ENCODE data around the gene SFMBT1.

Gene SFMBT1

DNA sequence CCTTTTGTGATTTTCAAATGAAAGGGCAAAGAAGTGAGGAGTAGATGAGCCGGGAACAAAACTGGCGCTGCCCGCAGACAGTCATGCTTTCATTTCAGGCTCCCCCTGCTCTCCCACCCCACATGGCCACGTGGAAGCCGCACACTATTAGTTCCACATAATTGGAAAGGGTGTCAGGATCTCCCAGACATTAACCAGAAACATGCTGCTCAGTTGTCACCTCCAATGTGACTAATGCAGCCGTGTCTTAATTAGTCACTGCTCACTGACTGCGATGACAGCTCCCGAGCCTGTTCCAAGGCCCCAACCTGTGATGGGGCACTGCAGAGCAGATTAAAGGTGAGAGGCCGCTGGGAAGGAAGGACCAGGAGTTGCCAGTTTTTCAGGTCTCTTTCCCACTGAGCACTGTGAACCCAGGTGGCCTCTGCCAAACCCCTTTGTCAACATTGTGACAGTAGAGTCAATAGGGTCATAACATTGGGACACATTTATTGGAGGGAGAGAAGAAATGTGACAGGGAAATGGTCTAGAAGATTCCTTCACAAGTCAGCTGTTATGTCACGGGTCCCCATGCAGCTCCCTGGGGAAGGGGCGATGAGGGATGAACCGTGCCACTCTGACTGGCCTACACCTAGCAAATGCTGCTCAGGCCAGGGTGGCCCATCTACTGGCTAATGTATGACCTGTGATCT is 38.6 kb upstream of the SFMBT1 start:
- FAIRE-seq (no peak), DNase-seq (ENCODE audit: insufficient read length, low spot score) (no peak)
- TF ChIP-seq, protein P1, sequence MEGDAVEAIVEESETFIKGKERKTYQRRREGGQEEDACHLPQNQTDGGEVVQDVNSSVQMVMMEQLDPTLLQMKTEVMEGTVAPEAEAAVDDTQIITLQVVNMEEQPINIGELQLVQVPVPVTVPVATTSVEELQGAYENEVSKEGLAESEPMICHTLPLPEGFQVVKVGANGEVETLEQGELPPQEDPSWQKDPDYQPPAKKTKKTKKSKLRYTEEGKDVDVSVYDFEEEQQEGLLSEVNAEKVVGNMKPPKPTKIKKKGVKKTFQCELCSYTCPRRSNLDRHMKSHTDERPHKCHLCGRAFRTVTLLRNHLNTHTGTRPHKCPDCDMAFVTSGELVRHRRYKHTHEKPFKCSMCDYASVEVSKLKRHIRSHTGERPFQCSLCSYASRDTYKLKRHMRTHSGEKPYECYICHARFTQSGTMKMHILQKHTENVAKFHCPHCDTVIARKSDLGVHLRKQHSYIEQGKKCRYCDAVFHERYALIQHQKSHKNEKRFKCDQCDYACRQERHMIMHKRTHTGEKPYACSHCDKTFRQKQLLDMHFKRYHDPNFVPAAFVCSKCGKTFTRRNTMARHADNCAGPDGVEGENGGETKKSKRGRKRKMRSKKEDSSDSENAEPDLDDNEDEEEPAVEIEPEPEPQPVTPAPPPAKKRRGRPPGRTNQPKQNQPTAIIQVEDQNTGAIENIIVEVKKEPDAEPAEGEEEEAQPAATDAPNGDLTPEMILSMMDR (IDR thresholded peaks at IDR 0.05; ENCODE audit: insufficient read depth, missing control alignments) = no peak

DNA sequence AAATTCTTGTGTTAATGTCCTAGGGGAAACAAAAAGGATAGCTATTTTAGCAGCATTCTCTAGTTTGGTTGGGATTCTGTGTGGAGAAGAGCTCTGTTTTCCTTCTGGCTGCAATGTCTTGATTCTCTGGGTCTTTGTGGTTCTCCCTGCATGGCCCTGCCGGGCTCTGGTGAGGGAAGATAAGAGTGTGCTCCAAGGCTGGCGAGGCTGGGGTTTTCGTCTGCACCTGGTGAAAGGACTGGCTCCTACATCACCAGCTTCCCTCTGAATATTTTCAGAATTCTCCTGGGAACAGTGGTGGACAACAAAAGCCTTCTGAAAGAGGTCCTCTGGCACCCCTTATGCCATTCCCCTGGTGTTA is 38.1 kb upstream of the SFMBT1 start:
- FAIRE-seq = no peak
- no peak for DNase-seq (ENCODE audit: insufficient read length, low spot score)
- TF ChIP-seq, protein P1 (IDR thresholded peaks at IDR 0.05; ENCODE audit: insufficient read depth, missing control alignments) = no peak

DNA sequence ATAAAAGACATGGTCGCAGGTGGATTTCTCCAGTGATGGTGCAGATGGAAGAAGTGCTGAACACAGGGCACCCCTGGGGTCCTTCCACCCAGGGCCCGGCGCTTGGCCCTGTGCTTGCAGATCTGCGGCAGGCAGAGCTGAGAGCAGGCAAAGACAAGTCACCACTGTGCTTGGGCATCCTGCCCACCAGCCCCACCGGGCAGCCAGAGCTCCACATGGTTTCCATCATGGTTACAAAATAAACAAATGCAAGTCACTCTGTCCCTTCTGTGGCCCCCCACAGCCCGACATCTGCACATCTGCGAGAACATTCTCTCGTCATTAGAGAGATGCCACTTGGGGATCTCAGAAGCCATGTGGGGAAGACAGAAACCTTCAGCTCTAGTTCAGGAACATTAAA is 37.6 kb upstream of the SFMBT1 start:
- DNase-seq (ENCODE audit: insufficient read length, low spot score) = no peak
- TF ChIP-seq, protein P1 (IDR thresholded peaks at IDR 0.05; ENCODE audit: insufficient read depth, missing control alignments) = no peak
- no peak for FAIRE-seq

DNA sequence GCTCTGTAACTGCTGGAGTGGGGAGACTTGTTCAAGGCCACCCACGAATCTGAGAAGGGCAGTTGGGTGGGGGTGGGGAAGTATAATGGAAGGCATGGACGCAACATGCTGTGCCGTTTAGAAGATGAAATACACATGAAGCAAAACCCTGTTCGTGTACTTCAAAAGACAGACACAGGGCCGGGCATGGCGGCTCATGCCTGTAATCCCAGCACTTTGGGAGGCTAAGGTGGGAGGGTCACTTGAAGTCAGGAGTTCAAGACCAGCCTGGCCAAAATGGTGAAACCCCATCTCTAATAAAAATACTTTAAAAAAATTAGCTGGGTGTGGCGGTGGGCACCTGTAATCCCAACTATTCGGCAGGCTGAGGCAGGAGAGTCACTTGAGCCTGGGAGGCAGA is 36.9 kb upstream of the SFMBT1 start:
- FAIRE-seq = no peak
- TF ChIP-seq, protein P1 (IDR thresholded peaks at IDR 0.05; ENCODE audit: insufficient read depth, missing control alignments) = no peak
- DNase-seq (ENCODE audit: insufficient read length, low spot score) = no peak

DNA sequence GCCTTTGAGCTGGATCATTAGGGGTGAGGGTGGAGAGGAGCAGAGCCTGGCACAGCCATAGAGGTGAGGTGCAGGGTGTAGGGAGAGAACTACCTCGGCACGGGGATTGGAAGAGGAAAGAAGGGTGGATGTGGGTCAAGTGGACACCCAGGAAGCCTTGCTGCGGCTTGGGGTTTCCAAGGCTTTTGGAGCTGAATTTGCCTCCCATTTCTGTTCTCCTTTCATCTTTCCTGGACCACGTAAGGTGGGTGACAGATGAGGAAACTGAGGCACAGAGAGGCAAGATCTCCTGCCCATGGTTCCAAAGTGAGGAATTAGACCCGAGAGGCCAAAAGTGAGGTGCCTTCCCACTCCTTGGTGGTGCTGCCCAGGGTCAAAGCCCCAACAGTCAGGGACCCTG is 35.4 kb upstream of the SFMBT1 start:
- DNase-seq (ENCODE audit: insufficient read length, low spot score) (no peak), FAIRE-seq (no peak)
- TF ChIP-seq, protein P1 (IDR thresholded peaks at IDR 0.05; ENCODE audit: insufficient read depth, missing control alignments) = no peak

DNA sequence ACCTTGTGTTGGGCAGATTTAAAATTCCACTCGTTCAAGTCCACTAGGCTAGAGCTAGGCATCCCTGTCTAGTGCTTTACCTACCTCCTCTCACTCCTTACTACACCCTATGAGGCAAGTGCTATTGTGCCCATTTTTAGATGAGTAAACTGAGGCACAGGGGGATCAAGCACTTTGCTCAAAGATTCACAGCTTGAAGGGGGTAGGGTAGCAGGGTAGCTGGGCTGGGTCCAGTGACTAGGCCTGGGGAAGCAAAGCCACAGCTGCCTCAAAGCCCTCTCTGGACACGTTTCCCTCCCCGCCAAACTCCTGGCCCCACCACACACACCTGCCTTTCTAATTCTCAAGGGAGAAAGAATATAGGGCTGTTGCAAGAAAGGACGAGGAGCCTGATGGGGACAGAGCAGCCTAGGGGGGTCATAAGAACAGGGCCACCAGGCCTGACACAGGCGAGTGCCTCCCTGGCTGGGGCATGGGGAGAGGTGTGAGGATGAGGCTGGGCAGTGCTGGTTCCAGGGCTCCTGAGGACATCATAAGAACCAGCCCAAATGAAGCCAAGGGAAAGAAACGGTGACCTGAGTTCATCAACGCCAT is 34.8 kb upstream of the SFMBT1 start:
- TF ChIP-seq, protein P1 (IDR thresholded peaks at IDR 0.05; ENCODE audit: insufficient read depth, missing control alignments) = no peak
- FAIRE-seq (no peak), DNase-seq (ENCODE audit: insufficient read length, low spot score) (no peak)

DNA sequence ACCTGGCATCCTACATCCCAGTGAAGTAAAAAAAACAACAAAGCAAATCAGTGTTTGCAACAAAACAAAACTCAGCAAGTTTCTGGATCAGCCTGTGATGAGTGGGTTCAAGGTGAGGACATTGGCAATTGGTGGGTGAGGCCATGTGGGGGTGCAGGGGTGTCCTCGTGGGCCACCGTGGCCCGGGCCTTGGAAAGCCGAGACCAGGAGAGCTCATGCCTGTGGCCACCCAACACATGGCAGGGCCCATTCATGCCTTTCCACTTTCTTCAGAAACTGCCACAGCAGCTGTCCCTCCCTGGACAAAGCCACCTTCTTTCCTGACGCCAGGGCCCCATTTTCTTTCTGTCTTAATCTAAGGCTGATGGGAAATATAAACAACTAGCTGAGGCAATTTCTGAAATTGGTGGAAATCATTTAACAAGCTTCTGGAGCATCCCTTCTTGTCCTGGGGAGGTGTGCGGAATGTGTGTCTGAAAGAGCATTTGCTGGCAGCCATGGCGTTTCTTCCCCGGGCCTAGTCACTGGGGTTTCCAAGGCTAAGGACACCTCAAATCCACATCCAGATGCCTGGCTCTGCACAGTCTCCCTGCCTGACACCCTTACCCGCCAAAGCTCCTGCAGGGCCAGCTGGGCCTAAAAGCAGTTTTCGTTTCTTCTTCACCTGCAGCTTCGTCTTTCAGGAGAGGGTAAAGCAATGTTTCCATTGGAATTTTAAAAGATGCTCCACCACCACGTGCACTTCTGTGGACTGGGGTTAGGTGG is 34.1 kb upstream of the SFMBT1 start:
- no peak for DNase-seq (ENCODE audit: insufficient read length, low spot score)
- TF ChIP-seq, protein P1 (IDR thresholded peaks at IDR 0.05; ENCODE audit: insufficient read depth, missing control alignments) = no peak
- no peak for FAIRE-seq
